H9 (cell line): ENCODE measurements around the gene EFNA5. TPM values are rescaled to one million over a fixed set of nuclear protein-coding genes. Genes with fewer than 3 reads are reported as not detected.

Source experiments
- DNase-seq: peaks from one replicate; pipeline ENCODE4 v3.0.0-alpha.2; 2017
- H2AFZ ChIP-seq: one replicate; pipeline ENCODE4 v1.6.1; 2013; ENCODE audit warnings: mild to moderate bottlenecking, low read length, control low read depth, moderate library complexity
- H2AK5ac ChIP-seq: 2 replicates; pipeline ENCODE4 v1.6.1; 2013; ENCODE audit warnings: low read length, control low read depth, mixed read lengths; ENCODE audit not compliant: insufficient read length
- H2BK120ac ChIP-seq: one replicate; pipeline ENCODE4 v1.6.1; 2013; ENCODE audit warnings: low read depth, mild to moderate bottlenecking, low read length, control low read depth, inconsistent platforms; ENCODE audit not compliant: poor library complexity, severe bottlenecking
- H2BK12ac ChIP-seq: 2 replicates; pipeline ENCODE4 v1.6.1; 2013; ENCODE audit warnings: low read length, control low read depth, mixed read lengths, low read depth; ENCODE audit not compliant: insufficient read length
- H2BK15ac ChIP-seq: 2 replicates; pipeline ENCODE4 v1.6.1; 2013; ENCODE audit warnings: low read depth, low read length, control low read depth
- H2BK20ac ChIP-seq: one replicate; pipeline ENCODE4 v1.6.1; 2013; ENCODE audit warnings: low read depth, mild to moderate bottlenecking, low read length, control low read depth, inconsistent platforms; ENCODE audit not compliant: poor library complexity, severe bottlenecking
- H2BK5ac ChIP-seq: 2 replicates; pipeline ENCODE4 v1.6.1; 2013; ENCODE audit warnings: low read length, control low read depth, mixed read lengths; ENCODE audit not compliant: insufficient read length
- H3K14ac ChIP-seq: 2 replicates; pipeline ENCODE4 v1.6.1; 2013; ENCODE audit warnings: low read length, control low read depth; ENCODE audit not compliant: insufficient read depth
- H3K18ac ChIP-seq: 2 replicates; pipeline ENCODE4 v1.6.1; 2013; ENCODE audit warnings: low read depth, mild to moderate bottlenecking, mixed read lengths, low read length, control low read depth; ENCODE audit not compliant: insufficient read length
- H3K23ac ChIP-seq: 2 replicates; pipeline ENCODE4 v1.6.1; 2013; ENCODE audit warnings: low read length, control low read depth, mixed read lengths, low read depth; ENCODE audit not compliant: insufficient read length
- H3K23me2 ChIP-seq: 2 replicates; pipeline ENCODE4 v1.6.1; 2013; ENCODE audit warnings: low read depth, mild to moderate bottlenecking, mixed read lengths, low read length, control low read depth; ENCODE audit not compliant: insufficient read length, poor library complexity, severe bottlenecking
- H3K27ac ChIP-seq: 2 replicates; pipeline ENCODE4 v1.5.1; 2013; ENCODE audit warnings: low read length, control low read depth, mixed read lengths, low read depth; ENCODE audit not compliant: insufficient read length
- H3K27me3 ChIP-seq: 2 replicates; pipeline ENCODE4 v1.6.1; 2013; ENCODE audit warnings: low read length, control low read depth, inconsistent platforms; ENCODE audit not compliant: insufficient read depth
- H3K4ac ChIP-seq: 2 replicates; pipeline ENCODE4 v1.6.1; 2013; ENCODE audit warnings: low read depth, mild to moderate bottlenecking, control low read depth, inconsistent platforms, low read length, moderate library complexity
- H3K4me1 ChIP-seq: 2 replicates; pipeline ENCODE4 v1.6.1; 2013; ENCODE audit warnings: low read length, control low read depth, inconsistent platforms; ENCODE audit not compliant: insufficient read depth
- H3K4me2 ChIP-seq: 2 replicates; pipeline ENCODE4 v1.6.1; 2013; ENCODE audit warnings: low read length, control low read depth, mixed read lengths; ENCODE audit not compliant: insufficient read length, insufficient read depth
- H3K56ac ChIP-seq: 2 replicates; pipeline ENCODE4 v1.6.1; 2013; ENCODE audit warnings: low read depth, mild to moderate bottlenecking, mixed read lengths, low read length, control low read depth; ENCODE audit not compliant: insufficient read length
- H3K79me1 ChIP-seq: 2 replicates; pipeline ENCODE4 v1.6.1; 2013; ENCODE audit warnings: low read depth, mild to moderate bottlenecking, moderate library complexity, low read length, control low read depth, inconsistent platforms; ENCODE audit not compliant: insufficient read depth, poor library complexity, severe bottlenecking
- H3K79me2 ChIP-seq: 2 replicates; pipeline ENCODE4 v1.6.1; 2013; ENCODE audit warnings: low read length, control low read depth, inconsistent platforms; ENCODE audit not compliant: insufficient read depth
- H3K9ac ChIP-seq: 2 replicates; pipeline ENCODE4 v1.6.1; 2013; ENCODE audit warnings: low read length, control low read depth, mixed read lengths; ENCODE audit not compliant: insufficient read length; ENCODE audit errors: extremely low read depth
- H3K9me3 ChIP-seq: one replicate; pipeline ENCODE4 v1.6.1; 2013; ENCODE audit warnings: low read depth, low read length, inconsistent platforms; ENCODE audit not compliant: control insufficient read depth
- H3T11ph ChIP-seq: one replicate; pipeline ENCODE4 v1.6.1; 2013; ENCODE audit warnings: mild to moderate bottlenecking, low read length, control low read depth, inconsistent platforms
- H4K20me1 ChIP-seq: one replicate; pipeline ENCODE4 v1.6.1; 2013; ENCODE audit not compliant: control insufficient read depth, insufficient read length, insufficient read depth
- H4K5ac ChIP-seq: 2 replicates; pipeline ENCODE4 v1.6.1; 2013; ENCODE audit warnings: low read depth, mild to moderate bottlenecking, mixed read lengths, low read length, control low read depth; ENCODE audit not compliant: insufficient read length
- H4K8ac ChIP-seq: replicated peaks from 2 replicates; pipeline ENCODE4 v1.6.1; 2013; ENCODE audit warnings: low read length, control low read depth, mixed read lengths, low read depth; ENCODE audit not compliant: insufficient read length
- H4K91ac ChIP-seq: 2 replicates; pipeline ENCODE4 v1.6.1; 2013; ENCODE audit warnings: low read depth, mild to moderate bottlenecking, moderate library complexity, mixed read lengths, low read length, control low read depth; ENCODE audit not compliant: insufficient read length
- H3K27ac Mint-ChIP-seq, 3 experiments: 2 replicates in 2 of 3; 3 replicates in 1 of 3; pipeline ENCODE4 v1.8.0; 2020 to 2021; ENCODE audit warnings: mixed read lengths in 3 of 3, mild to moderate bottlenecking in 1 of 3, moderate library complexity in 1 of 3
- H3K27me3 Mint-ChIP-seq: 2 replicates; pipeline ENCODE4 v1.8.0; 2021; ENCODE audit warnings: low read depth, mild to moderate bottlenecking, moderate library complexity, mixed read lengths
- H3K36me3 Mint-ChIP-seq, 3 experiments: 2 replicates in 2 of 3; 3 replicates in 1 of 3; pipeline ENCODE4 v1.8.0; 2020 to 2021; ENCODE audit warnings: low read depth in 3 of 3, mixed read lengths in 3 of 3; ENCODE audit not compliant: insufficient read depth in 1 of 3
- H3K4me1 Mint-ChIP-seq, 2 experiments: 2 replicates each; pipeline ENCODE4 v1.8.0; 2020; ENCODE audit warnings: mixed read lengths in 2 of 2
- H3K4me3 Mint-ChIP-seq, 2 experiments: 2 replicates in 1 of 2; 3 replicates in 1 of 2; pipeline ENCODE4 v1.8.0; 2020 to 2021; ENCODE audit warnings: mild to moderate bottlenecking in 2 of 2, mixed read lengths in 2 of 2, moderate library complexity in 1 of 2
- H3K9me3 Mint-ChIP-seq, 2 experiments: 2 replicates in 1 of 2; 3 replicates in 1 of 2; pipeline ENCODE4 v1.8.0; 2020; ENCODE audit warnings: mild to moderate bottlenecking in 2 of 2, mixed read lengths in 2 of 2, moderate library complexity in 1 of 2
- WGBS: extraction: QIAGEN DNeasy Blood & Tissue Kit; methylation state at CpG from one replicate; pipeline ENCODE4 v1.1.7; 2013; ENCODE audit warnings: missing lambda C conversion rate, low lambda C conversion rate, mixed read lengths; ENCODE audit not compliant: insufficient read length; ENCODE audit errors: extremely low coverage; 5-methylcytosine and 5-hydroxymethylcytosine counted together
- total RNA-seq: library from RNA; stranded (reverse); gene quantifications from 2 replicates; pipeline ENCODE4 v1.2.1, GENCODE V29; 2021
- TF ChIP-seq, protein P1 (sequence below): fragments of 200-600 bp; sonication (generic); conservative IDR thresholded peaks from 3 replicates; pipeline ENCODE4 v1.8.0; 2021; ENCODE audit warnings: antibody characterized with exemption, mild to moderate bottlenecking

Gene EFNA5
- total RNA-seq, 1 experiment from 2014 or later: 20.4 TPM

DNA sequence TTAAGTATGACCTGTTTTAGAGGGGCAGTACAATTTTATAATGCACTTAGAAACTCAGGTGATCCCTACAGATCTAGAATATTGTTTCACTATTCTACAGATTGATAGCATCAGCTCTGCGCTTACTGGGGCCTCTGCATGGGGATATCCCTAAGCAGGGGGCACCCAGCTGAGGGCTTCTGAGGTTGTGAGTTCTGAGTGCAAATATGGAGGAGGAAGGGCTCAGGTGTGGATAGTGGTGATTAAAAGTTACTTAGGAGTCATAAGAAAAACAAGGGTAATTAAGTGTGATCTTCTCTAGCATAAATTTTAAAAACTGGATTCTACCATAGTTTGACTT lies 274.4 kb downstream of the EFNA5 start:
- no peaks in the 10 kb centered on the region; the same call in 1 of the 2 replicates for H3K27me3 Mint-ChIP-seq
- Histone ChIP-seq H3K23me2 (no peaks in the 10 kb centered on the region), H2AK5ac (no peak overlapping the region), H3K4me1 (no peaks in the 10 kb centered on the region; the same call in 1 of the 2 replicates), H4K20me1 (no peaks in the 10 kb centered on the region), H3K79me2 (no peaks in the 10 kb centered on the region), H2BK5ac (no peak overlapping the region), H3K9me3 (no peaks in the 10 kb centered on the region), H2BK12ac (no peak overlapping the region), H4K91ac (no peak overlapping the region), H3K18ac (no peak overlapping the region), H2AFZ (no peak overlapping the region), H2BK20ac (no peak overlapping the region), H2BK15ac (no peak overlapping the region), H3K4me2 (no peak overlapping the region), H3K27me3 (no peaks in the 10 kb centered on the region), H3K79me1 (no peaks in the 10 kb centered on the region), H3K9ac (no peak overlapping the region), H2BK120ac (no peak overlapping the region), H3K14ac (no peak overlapping the region), H3K56ac (no peak overlapping the region), H3T11ph (no peak overlapping the region), H3K23ac (no peak overlapping the region), H4K8ac (no peak overlapping the region), H3K27ac (no peak overlapping the region), H4K5ac (no peak overlapping the region), H3K4ac (no peak overlapping the region)
- no peaks in the 10 kb centered on the region; a peak in 1 of 5 replicates for H3K9me3 Mint-ChIP-seq
- no CpG with 5 or more reads among the region's 1 CpG for WGBS
- H3K4me3 Mint-ChIP-seq: no peak overlapping the region
- no peak for DNase-seq
- H3K4me1 Mint-ChIP-seq: peaks cover 65 to 71% of the 10 kb centered on the region in 2 experiments
- H3K27ac Mint-ChIP-seq: peak overlapping the region in 2 of 3 experiments; percentile 38 to 44; a peak in 6 of 7 replicates
- TF ChIP-seq, protein P1, sequence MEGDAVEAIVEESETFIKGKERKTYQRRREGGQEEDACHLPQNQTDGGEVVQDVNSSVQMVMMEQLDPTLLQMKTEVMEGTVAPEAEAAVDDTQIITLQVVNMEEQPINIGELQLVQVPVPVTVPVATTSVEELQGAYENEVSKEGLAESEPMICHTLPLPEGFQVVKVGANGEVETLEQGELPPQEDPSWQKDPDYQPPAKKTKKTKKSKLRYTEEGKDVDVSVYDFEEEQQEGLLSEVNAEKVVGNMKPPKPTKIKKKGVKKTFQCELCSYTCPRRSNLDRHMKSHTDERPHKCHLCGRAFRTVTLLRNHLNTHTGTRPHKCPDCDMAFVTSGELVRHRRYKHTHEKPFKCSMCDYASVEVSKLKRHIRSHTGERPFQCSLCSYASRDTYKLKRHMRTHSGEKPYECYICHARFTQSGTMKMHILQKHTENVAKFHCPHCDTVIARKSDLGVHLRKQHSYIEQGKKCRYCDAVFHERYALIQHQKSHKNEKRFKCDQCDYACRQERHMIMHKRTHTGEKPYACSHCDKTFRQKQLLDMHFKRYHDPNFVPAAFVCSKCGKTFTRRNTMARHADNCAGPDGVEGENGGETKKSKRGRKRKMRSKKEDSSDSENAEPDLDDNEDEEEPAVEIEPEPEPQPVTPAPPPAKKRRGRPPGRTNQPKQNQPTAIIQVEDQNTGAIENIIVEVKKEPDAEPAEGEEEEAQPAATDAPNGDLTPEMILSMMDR: no peak
- H3K36me3 Mint-ChIP-seq: peaks cover 0 to 4% (median 4%) of the 10 kb centered on the region in 3 experiments; a peak in 1 of 7 replicates
